Measurements from ENCODE around the gene MAPK14. TPM values are rescaled to one million over a fixed set of nuclear protein-coding genes. Genes with fewer than 3 reads are reported as not detected.

The MAPK14 gene
- total RNA-seq, 1 donor from 2014 or later = 65.0 TPM

- H3K4me3 Mint-ChIP-seq = no peak overlapping the region
- no peaks in the 10 kb centered on the region for H3K27me3 Mint-ChIP-seq (ENCODE audit: insufficient read depth, low read depth)
- H3K27me3 ChIP-seq = no peaks in the 10 kb centered on the region
- no peak overlapping the region for H3K4me3 ChIP-seq
- TF ChIP-seq EZH2phosphoT487 (IDR thresholded peaks at IDR 0.05) = no peak
- no peak for TF ChIP-seq EZH2 (IDR thresholded peaks at IDR 0.05)
- TF ChIP-seq, protein P1, sequence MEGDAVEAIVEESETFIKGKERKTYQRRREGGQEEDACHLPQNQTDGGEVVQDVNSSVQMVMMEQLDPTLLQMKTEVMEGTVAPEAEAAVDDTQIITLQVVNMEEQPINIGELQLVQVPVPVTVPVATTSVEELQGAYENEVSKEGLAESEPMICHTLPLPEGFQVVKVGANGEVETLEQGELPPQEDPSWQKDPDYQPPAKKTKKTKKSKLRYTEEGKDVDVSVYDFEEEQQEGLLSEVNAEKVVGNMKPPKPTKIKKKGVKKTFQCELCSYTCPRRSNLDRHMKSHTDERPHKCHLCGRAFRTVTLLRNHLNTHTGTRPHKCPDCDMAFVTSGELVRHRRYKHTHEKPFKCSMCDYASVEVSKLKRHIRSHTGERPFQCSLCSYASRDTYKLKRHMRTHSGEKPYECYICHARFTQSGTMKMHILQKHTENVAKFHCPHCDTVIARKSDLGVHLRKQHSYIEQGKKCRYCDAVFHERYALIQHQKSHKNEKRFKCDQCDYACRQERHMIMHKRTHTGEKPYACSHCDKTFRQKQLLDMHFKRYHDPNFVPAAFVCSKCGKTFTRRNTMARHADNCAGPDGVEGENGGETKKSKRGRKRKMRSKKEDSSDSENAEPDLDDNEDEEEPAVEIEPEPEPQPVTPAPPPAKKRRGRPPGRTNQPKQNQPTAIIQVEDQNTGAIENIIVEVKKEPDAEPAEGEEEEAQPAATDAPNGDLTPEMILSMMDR (IDR thresholded peaks at IDR 0.05) = peak; percentile 32
- no peaks in the 10 kb centered on the region for H3K36me3 ChIP-seq
- H3K9ac ChIP-seq = no peak overlapping the region
- H3K36me3 Mint-ChIP-seq = peaks cover 11% of the 10 kb centered on the region
- no peaks in the 10 kb centered on the region for H3K9me3 ChIP-seq (ENCODE audit: low read depth)
- H3K4me2 ChIP-seq = no peak overlapping the region
- H3K9me3 Mint-ChIP-seq = no peaks in the 10 kb centered on the region
- peak; percentile 64 for DNase-seq (ENCODE audit: low spot score)
- no peaks in the 10 kb centered on the region for H4K20me1 ChIP-seq (ENCODE audit: low read depth)
- H3F3A ChIP-seq (ENCODE audit: low read depth) = peaks cover 13% of the 10 kb centered on the region
- peak overlapping the region; percentile 27 for H3K27ac Mint-ChIP-seq
- peaks cover 30% of the 10 kb centered on the region for H3K4me1 Mint-ChIP-seq
- peaks cover 14% of the 10 kb centered on the region for H3K4me1 ChIP-seq
- no peaks in the 10 kb centered on the region for H3K79me2 ChIP-seq (ENCODE audit: low read depth)
- H3K27ac ChIP-seq = no peak overlapping the region
- H2AFZ ChIP-seq (replicated peaks) = no peak overlapping the region
Observed at GRCh38 chr6:36098920-36099647, 71.5 kb downstream of the MAPK14 start.

DNA sequence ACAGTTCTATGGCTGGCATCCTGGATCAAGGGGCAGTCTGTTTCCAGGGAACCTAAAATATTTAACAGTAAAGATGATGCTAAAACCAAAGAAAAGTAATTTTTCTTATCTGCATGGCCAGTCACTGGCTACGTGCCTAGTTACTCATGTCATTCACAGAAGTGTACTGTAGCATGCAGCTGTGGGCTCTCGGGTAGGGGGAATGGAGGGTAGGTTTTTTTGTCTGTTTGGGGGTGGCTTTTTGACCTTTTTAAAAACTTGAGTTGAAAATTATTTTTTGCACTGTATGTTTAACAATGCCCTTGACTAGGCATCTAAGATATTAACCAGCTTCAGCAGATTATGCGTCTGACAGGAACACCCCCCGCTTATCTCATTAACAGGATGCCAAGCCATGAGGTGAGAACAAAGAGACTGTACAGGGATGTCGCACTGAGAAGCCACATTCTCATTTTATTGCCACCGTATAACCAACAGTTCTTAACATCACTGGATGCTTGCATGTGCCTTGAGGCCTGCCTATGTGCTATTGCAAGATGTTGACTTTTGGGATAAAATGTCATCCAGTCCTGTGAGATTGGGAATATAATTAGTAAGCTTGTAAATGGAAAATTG lies 72.4 kb downstream of the MAPK14 start:
- no peak overlapping the region for H3K27ac ChIP-seq

GRCh38 chr6:36101691-36102090 lies 74.1 kb downstream of the MAPK14 start:
- no peaks in the 10 kb centered on the region for H3K9me3 Mint-ChIP-seq
- TF ChIP-seq, protein P1 (IDR thresholded peaks at IDR 0.05) = no peak
- no peak for TF ChIP-seq EZH2phosphoT487 (IDR thresholded peaks at IDR 0.05)
- TF ChIP-seq EZH2 (IDR thresholded peaks at IDR 0.05) = no peak
- no peak overlapping the region for H3K4me3 Mint-ChIP-seq
- H3K4me2 ChIP-seq = no peak overlapping the region
- H3K4me3 ChIP-seq = no peak overlapping the region
- no peaks in the 10 kb centered on the region for H3K79me2 ChIP-seq (ENCODE audit: low read depth)
- no peak overlapping the region for H3K27ac Mint-ChIP-seq
- no peak overlapping the region for H2AFZ ChIP-seq (replicated peaks)
- H3K27me3 Mint-ChIP-seq (ENCODE audit: insufficient read depth, low read depth) = no peaks in the 10 kb centered on the region
- no peaks in the 10 kb centered on the region for H3K9me3 ChIP-seq (ENCODE audit: low read depth)
- H3K36me3 ChIP-seq = no peaks in the 10 kb centered on the region
- no peak overlapping the region for H3K9ac ChIP-seq
- no peak for DNase-seq (ENCODE audit: low spot score)
- no peaks in the 10 kb centered on the region for H4K20me1 ChIP-seq (ENCODE audit: low read depth)
- no peaks in the 10 kb centered on the region for H3F3A ChIP-seq (ENCODE audit: low read depth)
- no peak overlapping the region for H3K27ac ChIP-seq
- peaks cover 12% of the 10 kb centered on the region for H3K36me3 Mint-ChIP-seq
- peaks cover 9% of the 10 kb centered on the region for H3K4me1 ChIP-seq
- no peaks in the 10 kb centered on the region for H3K27me3 ChIP-seq
- H3K4me1 Mint-ChIP-seq = peaks cover 14% of the 10 kb centered on the region

More for the DNA sequence above, 72.4 kb downstream of the MAPK14 start:
- no peaks in the 10 kb centered on the region for H3K79me2 ChIP-seq (ENCODE audit: low read depth)
- peaks cover 14% of the 10 kb centered on the region for H3K4me1 ChIP-seq
- H2AFZ ChIP-seq (replicated peaks) = no peak overlapping the region
- Mint-ChIP-seq H3K4me1 (peaks cover 27% of the 10 kb centered on the region), H3K27ac (no peak overlapping the region), H3K27me3 (ENCODE audit: insufficient read depth, low read depth) (no peaks in the 10 kb centered on the region), H3K9me3 (no peaks in the 10 kb centered on the region), H3K36me3 (peaks cover 12% of the 10 kb centered on the region), H3K4me3 (no peak overlapping the region)
- no peak overlapping the region for H3K9ac ChIP-seq
- H3K4me3 ChIP-seq = no peak overlapping the region
- DNase-seq (ENCODE audit: low spot score) = no peak
- H3K36me3 ChIP-seq = no peaks in the 10 kb centered on the region
- TF ChIP-seq EZH2phosphoT487 (IDR thresholded peaks at IDR 0.05) (no peak), EZH2 (IDR thresholded peaks at IDR 0.05) (no peak)
- TF ChIP-seq, protein P1 (IDR thresholded peaks at IDR 0.05) = no peak
- H3F3A ChIP-seq (ENCODE audit: low read depth) = peaks cover 7% of the 10 kb centered on the region
- H3K4me2 ChIP-seq = no peak overlapping the region
- no peaks in the 10 kb centered on the region for H3K27me3 ChIP-seq
- H4K20me1 ChIP-seq (ENCODE audit: low read depth) = no peaks in the 10 kb centered on the region
- no peaks in the 10 kb centered on the region for H3K9me3 ChIP-seq (ENCODE audit: low read depth)

Data from neural progenitor cell (in vitro differentiated cells).